Breast epithelium (tissue), 3 donors: ENCODE measurements around the gene TTC4.

Experiments used
- POLR2AphosphoS5 ChIP-seq, 3 donors: sonication (generic); formaldehyde crosslinking; IDR thresholded peaks; one replicate each; pipeline ENCODE4 v1.6.1; 2017; ENCODE audit warnings: antibody characterized with exemption in 3 of 3
- TF ChIP-seq, protein P1 (sequence below), 3 donors: fragments of 450-650 bp; IDR thresholded peaks; one replicate each; pipeline ENCODE4 v1.5.1; 2016 to 2017; ENCODE audit warnings: antibody characterized with exemption in 3 of 3, mild to moderate bottlenecking in 3 of 3, moderate library complexity in 3 of 3

GRCh38 chr1:54745274-54745673 is 29.6 kb downstream of the TTC4 start:
- TF ChIP-seq, protein P1, sequence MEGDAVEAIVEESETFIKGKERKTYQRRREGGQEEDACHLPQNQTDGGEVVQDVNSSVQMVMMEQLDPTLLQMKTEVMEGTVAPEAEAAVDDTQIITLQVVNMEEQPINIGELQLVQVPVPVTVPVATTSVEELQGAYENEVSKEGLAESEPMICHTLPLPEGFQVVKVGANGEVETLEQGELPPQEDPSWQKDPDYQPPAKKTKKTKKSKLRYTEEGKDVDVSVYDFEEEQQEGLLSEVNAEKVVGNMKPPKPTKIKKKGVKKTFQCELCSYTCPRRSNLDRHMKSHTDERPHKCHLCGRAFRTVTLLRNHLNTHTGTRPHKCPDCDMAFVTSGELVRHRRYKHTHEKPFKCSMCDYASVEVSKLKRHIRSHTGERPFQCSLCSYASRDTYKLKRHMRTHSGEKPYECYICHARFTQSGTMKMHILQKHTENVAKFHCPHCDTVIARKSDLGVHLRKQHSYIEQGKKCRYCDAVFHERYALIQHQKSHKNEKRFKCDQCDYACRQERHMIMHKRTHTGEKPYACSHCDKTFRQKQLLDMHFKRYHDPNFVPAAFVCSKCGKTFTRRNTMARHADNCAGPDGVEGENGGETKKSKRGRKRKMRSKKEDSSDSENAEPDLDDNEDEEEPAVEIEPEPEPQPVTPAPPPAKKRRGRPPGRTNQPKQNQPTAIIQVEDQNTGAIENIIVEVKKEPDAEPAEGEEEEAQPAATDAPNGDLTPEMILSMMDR (IDR thresholded peaks at IDR 0.05) = no peak
- TF ChIP-seq POLR2AphosphoS5 (IDR thresholded peaks at IDR 0.05) = no peak
